PC-9 (cell line): Measurements from ENCODE around the gene OR10J5.

ENCODE experiments used
- CTCF ChIP-seq: fragments of 200-600 bp; sonication (generic); conservative IDR thresholded peaks from 2 replicates; pipeline ENCODE4 v1.6.1; 2017; ENCODE audit warnings: mixed run types, antibody characterized with exemption, mild to moderate bottlenecking, moderate library complexity
- EZH2 ChIP-seq: fragments of 200-600 bp; sonication (generic); IDR thresholded peaks from 2 replicates; pipeline ENCODE4 v1.8.0; 2017; ENCODE audit warnings: antibody characterized with exemption, low read depth

GRCh38 chr1:159493354-159493753 lies 42.5 kb downstream of the OR10J5 start:
- TF ChIP-seq CTCF (no peak), EZH2 (no peak)
